ENCODE results near the gene AJM1. TPM values are rescaled to one million over a fixed set of nuclear protein-coding genes. Genes with fewer than 3 reads are reported as not detected.
A peak's percentile ranks its signal among the peaks of the same experiment; 100 is the strongest.
"Not testable (repeated sequence)": the region's sequence is repeated elsewhere in the genome, so short reads cannot be mapped to it uniquely, and the experiment has no call there.

The AJM1 gene
- total and polyA plus RNA-seq, 2 of the 8 experiments (the other 6 are each of a cell fraction or from before 2014, with no cell fraction given), result 0.12 to 0.97 TPM

DNA sequence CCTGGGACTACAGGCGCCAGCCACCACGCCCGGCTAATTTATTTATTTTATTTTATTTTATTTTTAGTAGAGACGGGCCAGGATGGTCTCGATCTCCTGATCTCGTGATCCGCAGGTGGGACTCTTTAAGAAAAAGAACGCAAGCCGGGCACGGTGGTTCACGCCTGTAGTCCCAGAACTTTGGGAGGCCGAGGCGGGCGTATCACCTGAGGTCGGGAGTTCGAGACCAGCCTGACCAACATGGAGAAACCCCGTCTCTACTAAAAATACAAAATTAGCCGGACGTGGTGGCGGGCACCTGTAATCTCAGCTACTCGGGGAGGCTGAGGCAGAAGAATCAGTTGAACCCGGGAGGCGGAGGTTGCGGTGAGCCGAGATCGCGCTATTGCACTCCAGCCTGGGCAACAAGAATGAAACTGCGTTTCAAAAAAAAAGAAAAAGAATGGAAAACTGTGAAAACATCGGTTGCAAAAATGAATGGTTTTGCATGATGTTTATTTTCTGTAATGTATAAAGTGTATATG, 24.7 kb downstream of the AJM1 start:
- not testable (repeated sequence) for H3K56ac ChIP-seq (replicated peaks; ENCODE audit: insufficient read length, low read depth, low read length); H3K23ac ChIP-seq (ENCODE audit: insufficient read length); DNase-seq (ENCODE audit: low read depth in 1 of 2, low spot score in 2 of 2); H4K5ac ChIP-seq (ENCODE audit: insufficient read length, low read depth, low read length); H3K9ac ChIP-seq (replicated peaks in 1 of 4; ENCODE audit: extremely low read depth in 1 of 4, low read depth in 3 of 4, low read length in 3 of 4); H3K27ac ChIP-seq (ENCODE audit: low read depth, low read length); H3K18ac ChIP-seq (ENCODE audit: extremely low read depth, low read length); H3K4ac ChIP-seq (replicated peaks; ENCODE audit: insufficient read length, low read depth, low read length); H3K27me3 ChIP-seq (replicated peaks in 1 of 4; ENCODE audit: control insufficient read depth in 3 of 4, extremely low read depth in 1 of 4, insufficient read depth in 3 of 4, low read length in 3 of 4); H2BK120ac ChIP-seq (replicated peaks; ENCODE audit: low read depth, low read length); H2BK20ac ChIP-seq (ENCODE audit: low read length); FAIRE-seq; H3K23me2 ChIP-seq (ENCODE audit: low read depth, low read length); H2BK15ac ChIP-seq (ENCODE audit: low read length); H2BK5ac ChIP-seq (ENCODE audit: low read depth, low read length); H2AFZ ChIP-seq (ENCODE audit: low read length); H4K8ac ChIP-seq (ENCODE audit: extremely low read depth, insufficient read depth, low read length); H3K14ac ChIP-seq (ENCODE audit: insufficient read length); H4K91ac ChIP-seq (replicated peaks; ENCODE audit: insufficient read length, low read length); H3K4me1 ChIP-seq (replicated peaks in 1 of 4; ENCODE audit: control insufficient read depth in 3 of 4, insufficient read depth in 4 of 4, low read length in 3 of 4); H2BK12ac ChIP-seq (ENCODE audit: low read depth, low read length); H2AK5ac ChIP-seq (ENCODE audit: low read depth, low read length)
- ChIA-PET POLR2A (ENCODE audit: partially characterized antibody) (interaction anchor here (1.0 to 3.5 kb wide), 4 partner anchors 8 to 31 kb away, joined by 3 to 12 read pairs (median 5); no protein-coding TSS in a partner anchor), CTCF (ENCODE audit: partially characterized antibody) (interaction anchor here (1.1 kb wide), 1 partner anchor 18 kb away, joined by 3 read pairs; no protein-coding TSS in a partner anchor)
- peaks cover 9 to 24% (median 20%) of the 10 kb centered on the region in 4 experiments for H3K36me3 ChIP-seq (ENCODE audit: control insufficient read depth in 2 of 4, insufficient read depth in 4 of 4, low read length in 3 of 4)
- peaks cover 21 to 26% of the 10 kb centered on the region in 2 experiments; a peak in 3 of 4 replicates for H3K9me3 ChIP-seq (ENCODE audit: insufficient read depth in 2 of 2, low read depth in 1 of 2, low read length in 1 of 2)
- peak overlapping the region in 3 of 4 experiments; percentile 30 to 99 (median 89); a peak in 5 of 8 replicates for H3K4me3 ChIP-seq (ENCODE audit: extremely low read depth in 1 of 4, insufficient read depth in 2 of 4, low read depth in 3 of 4, low read length in 4 of 4)
- H3K4me2 ChIP-seq (ENCODE audit: insufficient read depth in 1 of 2, low read depth in 2 of 2, low read length in 2 of 2), result peak overlapping the region; percentile 51 to 76; a peak in 3 of 4 replicates
- H3K79me2 ChIP-seq (ENCODE audit: control insufficient read depth in 1 of 2, insufficient read depth in 2 of 2, low read length in 2 of 2), result peaks cover 5 to 17% of the 10 kb centered on the region in 2 experiments; a peak in 3 of 4 replicates
- peaks cover 7 to 24% of the 10 kb centered on the region in 2 experiments for H4K20me1 ChIP-seq (replicated peaks in 1 of 2; ENCODE audit: control insufficient read depth in 1 of 2, insufficient read depth in 2 of 2, low read length in 2 of 2)
- WGBS, 2 experiments (ENCODE audit: extremely low coverage in 1 of 2, insufficient coverage in 1 of 2, insufficient read length in 1 of 2, insufficient replicate concordance in 2 of 2, low coverage in 1 of 2, low lambda C conversion rate in 2 of 2, missing lambda C conversion rate in 1 of 2), result 92% methylated on average over 29 of the region's 29 CpGs; no CpG with 5 or more reads in 1 of the 2 experiments
- peaks cover 10% of the 10 kb centered on the region for H3K79me1 ChIP-seq (ENCODE audit: low read depth, low read length)

All from H1 (cell line).